ENCODE data around the gene MCTP1.

Gene MCTP1

GRCh38 chr5:94791829-94792228, 493.1 kb downstream of the MCTP1 start:
- no peak overlapping the region for H3K27ac ChIP-seq (ENCODE audit: low read length)

GRCh38 chr5:94788527-94788926, 496.4 kb downstream of the MCTP1 start:
- Histone ChIP-seq H3K4me1 (ENCODE audit: low read length) (peaks cover 13% of the 10 kb centered on the region), H3F3A (ENCODE audit: insufficient read depth, low read length) (peaks cover 7% of the 10 kb centered on the region), H3K9me3 (replicated peaks; ENCODE audit: insufficient read depth, low read length) (no peaks in the 10 kb centered on the region), H3K9me2 (replicated peaks; ENCODE audit: insufficient read depth, low read length) (no peaks in the 10 kb centered on the region), H2AFZ (ENCODE audit: low read length) (no peak overlapping the region), H3K27me3 (replicated peaks; ENCODE audit: insufficient read depth, low read length) (no peaks in the 10 kb centered on the region), H3K4me3 (ENCODE audit: low read length) (no peak overlapping the region), H3K9ac (ENCODE audit: low read length) (no peak overlapping the region), H3K36me3 (replicated peaks; ENCODE audit: insufficient read depth, low read length) (no peaks in the 10 kb centered on the region), H4K20me1 (ENCODE audit: insufficient read depth, low read length) (no peaks in the 10 kb centered on the region), H3K79me2 (ENCODE audit: low read length) (no peaks in the 10 kb centered on the region), H3K4me2 (ENCODE audit: low read depth, low read length) (no peak overlapping the region), H3K27ac (ENCODE audit: low read length) (no peak overlapping the region)
- no peak for DNase-seq
- TF ChIP-seq EZH2 (optimal IDR thresholded peaks at IDR 0.05; ENCODE audit: low read depth, low read length) (no peak), CTCF (IDR thresholded peaks at IDR 0.05; ENCODE audit: low read length) (no peak), EZH2phosphoT487 (IDR thresholded peaks at IDR 0.05; ENCODE audit: low read length) (no peak)

More at GRCh38 chr5:94791829-94792228, 493.1 kb downstream of the MCTP1 start:
- Histone ChIP-seq H3K27me3 (replicated peaks; ENCODE audit: insufficient read depth, low read length) (no peaks in the 10 kb centered on the region), H3K9me2 (replicated peaks; ENCODE audit: insufficient read depth, low read length) (no peaks in the 10 kb centered on the region), H4K20me1 (ENCODE audit: insufficient read depth, low read length) (no peaks in the 10 kb centered on the region), H3K36me3 (replicated peaks; ENCODE audit: insufficient read depth, low read length) (no peaks in the 10 kb centered on the region), H3K4me1 (ENCODE audit: low read length) (peaks cover 22% of the 10 kb centered on the region), H3K9ac (ENCODE audit: low read length) (no peak overlapping the region), H2AFZ (ENCODE audit: low read length) (no peak overlapping the region), H3K9me3 (replicated peaks; ENCODE audit: insufficient read depth, low read length) (no peaks in the 10 kb centered on the region), H3F3A (ENCODE audit: insufficient read depth, low read length) (peaks cover 10% of the 10 kb centered on the region), H3K79me2 (ENCODE audit: low read length) (no peaks in the 10 kb centered on the region), H3K4me3 (ENCODE audit: low read length) (no peak overlapping the region), H3K4me2 (ENCODE audit: low read depth, low read length) (no peak overlapping the region)
- TF ChIP-seq EZH2 (optimal IDR thresholded peaks at IDR 0.05; ENCODE audit: low read depth, low read length) (no peak), CTCF (IDR thresholded peaks at IDR 0.05; ENCODE audit: low read length) (no peak), EZH2phosphoT487 (IDR thresholded peaks at IDR 0.05; ENCODE audit: low read length) (no peak)
- DNase-seq, result no peak

- H3K9me3 ChIP-seq (replicated peaks; ENCODE audit: insufficient read depth, low read length), result no peaks in the 10 kb centered on the region
- no peak overlapping the region for H3K4me2 ChIP-seq (ENCODE audit: low read depth, low read length)
- H3K4me3 ChIP-seq (ENCODE audit: low read length), result no peak overlapping the region
- no peaks in the 10 kb centered on the region for H3K27me3 ChIP-seq (replicated peaks; ENCODE audit: insufficient read depth, low read length)
- TF ChIP-seq EZH2phosphoT487 (IDR thresholded peaks at IDR 0.05; ENCODE audit: low read length), result no peak
- TF ChIP-seq CTCF (IDR thresholded peaks at IDR 0.05; ENCODE audit: low read length), result peak; percentile 25
- no peak for TF ChIP-seq EZH2 (optimal IDR thresholded peaks at IDR 0.05; ENCODE audit: low read depth, low read length)
- no peaks in the 10 kb centered on the region for H3K36me3 ChIP-seq (replicated peaks; ENCODE audit: insufficient read depth, low read length)
- H3K79me2 ChIP-seq (ENCODE audit: low read length), result no peaks in the 10 kb centered on the region
- H3K9me2 ChIP-seq (replicated peaks; ENCODE audit: insufficient read depth, low read length), result no peaks in the 10 kb centered on the region
- H3K9ac ChIP-seq (ENCODE audit: low read length), result no peak overlapping the region
- H2AFZ ChIP-seq (ENCODE audit: low read length), result no peak overlapping the region
- H3K4me1 ChIP-seq (ENCODE audit: low read length), result no peaks in the 10 kb centered on the region
- no peaks in the 10 kb centered on the region for H3F3A ChIP-seq (ENCODE audit: insufficient read depth, low read length)
- H3K27ac ChIP-seq (ENCODE audit: low read length), result no peak overlapping the region
- H4K20me1 ChIP-seq (ENCODE audit: insufficient read depth, low read length), result no peaks in the 10 kb centered on the region
- DNase-seq, result peak; percentile 24
Observed at GRCh38 chr5:94784536-94785505, 500.1 kb downstream of the MCTP1 start.

Data from MM.1S (cell line).